GM21786 (cell line): ENCODE results near the gene CH25H.

Experiments used
- ATAC-seq: cut with Tn5 transposase; IDR thresholded peaks from one replicate; pipeline ENCODE4 v1.9.1; 2021; ENCODE audit not compliant: unreplicated experiment

Gene CH25H

DNA sequence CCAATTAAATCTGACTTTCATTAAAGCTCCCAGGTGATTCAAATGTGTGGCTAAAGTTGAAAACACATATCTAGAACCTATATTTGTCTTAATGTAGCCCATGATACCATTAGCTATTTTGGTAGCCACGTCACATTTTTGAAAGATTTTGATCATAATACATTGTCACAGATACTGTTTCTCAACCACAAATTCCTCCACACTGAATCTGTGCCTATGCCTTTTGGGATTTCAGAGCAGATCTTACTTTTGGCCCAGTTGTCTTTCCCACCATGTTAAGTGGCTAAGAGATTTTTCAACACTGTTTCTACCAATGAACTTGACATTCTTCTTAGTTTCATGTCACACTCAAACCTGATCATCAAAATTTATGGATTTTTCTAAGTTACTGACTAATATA, 47.4 kb downstream of the CH25H start:
- ATAC-seq = no peak

DNA sequence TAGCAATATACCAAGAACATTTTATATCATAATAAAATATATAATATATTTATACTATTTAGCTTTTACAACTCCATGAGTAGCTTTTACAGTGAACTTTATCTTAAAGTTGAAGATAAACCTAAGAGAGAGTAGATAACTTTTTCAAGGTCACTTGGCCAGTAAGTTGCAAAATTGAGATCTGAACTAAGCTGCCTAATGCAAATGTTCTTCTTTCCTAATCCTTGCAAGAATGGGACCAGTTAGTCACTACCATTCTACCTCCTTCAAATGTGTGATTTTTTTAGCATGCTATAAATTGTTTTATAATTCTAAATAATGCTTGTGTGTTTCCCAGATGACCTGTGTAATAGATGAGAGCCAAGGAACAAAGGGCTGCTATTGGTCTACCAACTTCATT, 47.8 kb downstream of the CH25H start:
- ATAC-seq = no peak

DNA sequence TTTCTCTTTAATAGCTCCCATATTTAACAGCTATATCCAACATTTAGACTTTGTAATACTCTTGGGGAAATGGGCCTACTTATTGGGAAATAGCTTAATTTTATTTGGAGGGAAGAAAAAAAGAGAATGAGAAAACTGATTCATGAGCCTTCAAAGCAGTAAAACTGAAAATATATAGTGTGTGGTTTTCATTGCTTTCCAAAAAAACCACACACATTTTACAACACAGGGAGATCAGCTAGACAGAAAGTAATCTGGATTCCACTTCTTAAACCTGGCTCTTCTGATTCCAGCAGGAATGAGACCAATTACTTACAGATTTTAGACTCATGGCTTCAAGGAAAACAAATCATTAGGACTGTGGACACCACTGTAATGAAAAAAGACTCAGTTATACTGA, 48.7 kb downstream of the CH25H start:
- no peak for ATAC-seq

DNA sequence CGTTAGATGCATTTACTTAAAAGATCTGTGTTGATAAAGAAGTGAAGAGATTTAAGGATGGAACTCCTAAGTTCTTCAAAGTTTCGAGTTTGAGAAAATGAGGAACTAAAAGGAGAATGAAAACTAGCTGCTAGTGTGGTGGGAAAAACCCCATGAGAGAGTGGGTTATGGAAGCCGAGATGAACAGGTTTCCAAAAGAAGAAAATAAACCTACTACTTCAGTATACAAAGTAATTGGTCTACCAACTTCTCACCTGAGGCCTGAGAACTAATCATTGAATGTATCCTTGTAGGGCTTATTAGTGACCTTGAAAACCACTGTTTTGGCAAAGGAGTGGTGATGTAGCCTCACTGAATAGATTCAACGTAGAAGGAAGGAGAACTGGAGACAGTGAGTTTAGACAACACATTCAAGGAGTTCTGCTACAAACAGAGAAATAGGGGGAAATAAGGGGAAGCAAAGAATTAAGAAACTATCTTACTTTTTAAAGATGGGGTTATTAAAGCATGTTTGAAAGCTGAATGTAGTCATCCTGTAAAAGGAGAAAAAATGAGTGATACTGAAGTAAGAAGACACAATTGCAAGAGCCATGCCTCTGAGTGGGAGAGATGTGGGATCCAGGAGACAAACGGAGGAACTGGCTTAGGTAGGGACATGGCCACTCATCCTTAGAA, 50.8 kb downstream of the CH25H start:
- no peak for ATAC-seq
